H1 (cell line): ENCODE measurements around the gene WDR27. TPM values are rescaled to one million over a fixed set of nuclear protein-coding genes. Genes with fewer than 3 reads are reported as not detected.
"Not testable (repeated sequence)": the region's sequence is repeated elsewhere in the genome, so short reads cannot be mapped to it uniquely, and the experiment has no call there.

Experiments
- CTCF ChIA-PET: fragments of 300-600 bp; sonication (Branson Sonifier 250); formaldehyde crosslinking; loops from one replicate; lab custom pipeline; 2021; ENCODE audit not compliant: partially characterized antibody; lab: Charles Lee
- POLR2A ChIA-PET: fragments of 300-600 bp; sonication (Branson Sonifier 250); formaldehyde crosslinking; loops from one replicate; lab custom pipeline; 2021; ENCODE audit warnings: inconsistent platforms; ENCODE audit not compliant: partially characterized antibody; lab: Charles Lee
- DNase-seq, 2 experiments: peaks; one replicate each; pipeline versions ENCODE4 v3.0.0 to v3.0.0-alpha.2; 2010 to 2022; ENCODE audit warnings: low spot score in 2 of 2, low read depth in 1 of 2, mixed read lengths in 1 of 2
- FAIRE-seq: peaks from 2 replicates; lab custom pipeline; 2011; peaks lifted over from hg19 to GRCh38; lab: Jason Lieb, UNC
- H2AFZ ChIP-seq: 2 replicates; pipeline ENCODE4 v1.8.1; 2012; ENCODE audit warnings: low read length, inconsistent platforms
- H2AK5ac ChIP-seq: 2 replicates; pipeline ENCODE4 v1.6.1; 2013; ENCODE audit warnings: low read depth, low read length
- H2BK120ac ChIP-seq: replicated peaks from 2 replicates; pipeline ENCODE3; 2013; ENCODE audit warnings: low read depth, low read length, inconsistent platforms
- H2BK12ac ChIP-seq: 2 replicates; pipeline ENCODE4 v1.6.1; 2013; ENCODE audit warnings: low read depth, low read length
- H2BK15ac ChIP-seq: 2 replicates; pipeline ENCODE4 v1.6.1; 2013; ENCODE audit warnings: low read length
- H2BK20ac ChIP-seq: 2 replicates; pipeline ENCODE4 v1.6.1; 2013; ENCODE audit warnings: low read length
- H2BK5ac ChIP-seq: 2 replicates; pipeline ENCODE4 v1.6.1; 2013; ENCODE audit warnings: low read depth, low read length
- H3K14ac ChIP-seq: 2 replicates; pipeline ENCODE4 v1.6.1; 2013; ENCODE audit warnings: inconsistent platforms; ENCODE audit not compliant: insufficient read length
- H3K18ac ChIP-seq: 2 replicates; pipeline ENCODE4 v1.6.1; 2013; ENCODE audit warnings: low read length; ENCODE audit errors: extremely low read depth
- H3K23ac ChIP-seq: 2 replicates; pipeline ENCODE4 v1.6.1; 2013; ENCODE audit warnings: inconsistent platforms; ENCODE audit not compliant: insufficient read length
- H3K23me2 ChIP-seq: 2 replicates; pipeline ENCODE4 v1.6.1; 2013; ENCODE audit warnings: low read depth, low read length
- H3K27ac ChIP-seq: 2 replicates; pipeline ENCODE4 v1.6.1; 2011; ENCODE audit warnings: low read depth, low read length, inconsistent platforms
- H3K27me3 ChIP-seq, 4 experiments: replicated peaks in 1 of 4; 1 replicate in 1 of 4; 2 replicates in 3 of 4; pipeline versions ENCODE4 v1.6.1 to v1.8.1; 2011 to 2013; ENCODE audit warnings: low read length in 3 of 4, mild to moderate bottlenecking in 3 of 4, inconsistent platforms in 2 of 4, mixed read lengths in 2 of 4, moderate library complexity in 1 of 4; ENCODE audit not compliant: control insufficient read depth in 3 of 4, insufficient read depth in 3 of 4; ENCODE audit errors: extremely low read depth in 1 of 4
- H3K36me3 ChIP-seq, 4 experiments: 2 replicates each; pipeline versions ENCODE4 v1.6.1 to v1.8.1; 2011 to 2013; ENCODE audit warnings: mild to moderate bottlenecking in 4 of 4, low read length in 3 of 4, moderate library complexity in 2 of 4, control low read depth in 1 of 4, inconsistent platforms in 1 of 4; ENCODE audit not compliant: insufficient read depth in 4 of 4, control insufficient read depth in 2 of 4
- H3K4ac ChIP-seq: replicated peaks from 2 replicates; pipeline ENCODE3; 2013; ENCODE audit warnings: low read length, low read depth, mixed read lengths, inconsistent platforms; ENCODE audit not compliant: insufficient read length
- H3K4me1 ChIP-seq, 4 experiments: replicated peaks in 1 of 4; 1 replicate in 1 of 4; 2 replicates in 3 of 4; pipeline versions ENCODE4 v1.6.1 to v1.8.1; 2011 to 2013; ENCODE audit warnings: low read length in 3 of 4, inconsistent platforms in 2 of 4, mixed read lengths in 1 of 4; ENCODE audit not compliant: insufficient read depth in 4 of 4, control insufficient read depth in 3 of 4
- H3K4me2 ChIP-seq, 2 experiments: 2 replicates each; pipeline versions ENCODE4 v1.6.1 to v1.8.1; 2011 to 2013; ENCODE audit warnings: low read depth in 2 of 2, low read length in 2 of 2, control low read depth in 1 of 2, inconsistent platforms in 1 of 2, mild to moderate bottlenecking in 1 of 2; ENCODE audit not compliant: insufficient read depth in 1 of 2
- H3K4me3 ChIP-seq, 4 experiments: fragments of 200-600, 300-600 bp in 1 of 4; sonication (generic), shearing (Covaris generic), sonication (Bioruptor Twin) in 1 of 4; 2 replicates each; pipeline versions ENCODE4 v1.5.1 to v1.8.1; 2011 to 2016; ENCODE audit warnings: low read length in 4 of 4, low read depth in 3 of 4, control low read depth in 2 of 4, inconsistent platforms in 2 of 4, mild to moderate bottlenecking in 2 of 4, mixed read lengths in 1 of 4, moderate library complexity in 1 of 4; ENCODE audit not compliant: insufficient read depth in 2 of 4; ENCODE audit errors: extremely low read depth in 1 of 4
- H3K56ac ChIP-seq: replicated peaks from 2 replicates; pipeline ENCODE3; 2013; ENCODE audit warnings: low read depth, mild to moderate bottlenecking, mixed read lengths, low read length, inconsistent platforms; ENCODE audit not compliant: insufficient read length
- H3K79me1 ChIP-seq: 2 replicates; pipeline ENCODE4 v1.6.1; 2013; ENCODE audit warnings: low read depth, low read length, control low read depth
- H3K79me2 ChIP-seq, 2 experiments: 2 replicates each; pipeline versions ENCODE4 v1.6.1 to v1.8.1; 2012 to 2013; ENCODE audit warnings: low read length in 2 of 2, mild to moderate bottlenecking in 2 of 2, inconsistent platforms in 1 of 2; ENCODE audit not compliant: insufficient read depth in 2 of 2, control insufficient read depth in 1 of 2
- H3K9ac ChIP-seq, 4 experiments: replicated peaks in 1 of 4; 1 replicate in 1 of 4; 2 replicates in 3 of 4; pipeline versions ENCODE4 v1.6.1 to v1.8.1; 2011 to 2013; ENCODE audit warnings: low read depth in 3 of 4, low read length in 3 of 4, control low read depth in 2 of 4, mild to moderate bottlenecking in 2 of 4, moderate library complexity in 2 of 4, inconsistent platforms in 1 of 4; ENCODE audit errors: extremely low read depth in 1 of 4
- H3K9me3 ChIP-seq, 2 experiments: 2 replicates each; pipeline versions ENCODE4 v1.6.1 to v1.8.1; 2012 to 2013; ENCODE audit warnings: mild to moderate bottlenecking in 2 of 2, moderate library complexity in 2 of 2, control low read depth in 1 of 2, inconsistent platforms in 1 of 2, low read depth in 1 of 2, low read length in 1 of 2, mixed read lengths in 1 of 2; ENCODE audit not compliant: insufficient read depth in 2 of 2
- H4K20me1 ChIP-seq, 2 experiments: replicated peaks in 1 of 2; 2 replicates each; pipeline versions ENCODE3 to v1.8.1; 2011 to 2013; ENCODE audit warnings: inconsistent platforms in 2 of 2, low read length in 2 of 2, mild to moderate bottlenecking in 1 of 2; ENCODE audit not compliant: insufficient read depth in 2 of 2, control insufficient read depth in 1 of 2
- H4K5ac ChIP-seq: 2 replicates; pipeline ENCODE4 v1.6.1; 2013; ENCODE audit warnings: low read length, low read depth, mixed read lengths, inconsistent platforms; ENCODE audit not compliant: insufficient read length
- H4K8ac ChIP-seq: 2 replicates; pipeline ENCODE4 v1.8.0; 2013; ENCODE audit warnings: mild to moderate bottlenecking, moderate library complexity, low read length, inconsistent platforms; ENCODE audit not compliant: insufficient read depth; ENCODE audit errors: extremely low read depth
- H4K91ac ChIP-seq: replicated peaks from 2 replicates; pipeline ENCODE3; 2013; ENCODE audit warnings: low read length, mixed read lengths, inconsistent platforms; ENCODE audit not compliant: insufficient read length
- HDAC6 ChIP-seq: IDR thresholded peaks from one replicate; pipeline ENCODE4 v1.7.1; 2012; ENCODE audit warnings: low read depth, mild to moderate bottlenecking, inconsistent platforms, low read length, moderate library complexity
- NANOG ChIP-seq: IDR thresholded peaks from 2 replicates; pipeline ENCODE4 v1.6.1; 2011; ENCODE audit warnings: low read length, low read depth, mild to moderate bottlenecking, inconsistent platforms; ENCODE audit not compliant: insufficient read depth, poor library complexity, severe bottlenecking
- NRF1 ChIP-seq: IDR thresholded peaks from 2 replicates; pipeline ENCODE4 v1.6.1; 2011; ENCODE audit warnings: mild to moderate bottlenecking, low read depth, low read length, improper control_type of control experiment
- SUZ12 ChIP-seq: fragments of 200-600 bp; sonication (generic); IDR thresholded peaks from 2 replicates; pipeline ENCODE4 v1.6.1; 2012; ENCODE audit warnings: mild to moderate bottlenecking, inconsistent platforms, low read length, moderate library complexity, mixed read lengths
- WGBS, 2 experiments: shearing (Covaris generic) in 1 of 2; methylation state at CpG; one replicate each; pipeline versions ENCODE4 v1.1.6 to v1.1.7; 2013 to 2015; ENCODE audit warnings: low lambda C conversion rate in 2 of 2, mixed read lengths in 2 of 2, inconsistent platforms in 1 of 2, low coverage in 1 of 2, missing lambda C conversion rate in 1 of 2; ENCODE audit not compliant: insufficient replicate concordance in 2 of 2, insufficient coverage in 1 of 2, insufficient read length in 1 of 2; ENCODE audit errors: extremely low coverage in 1 of 2, missing lambda C conversion rate in 1 of 2; 5-methylcytosine and 5-hydroxymethylcytosine counted together
- polyA plus RNA-seq, 7 experiments: library from polyadenylated mRNA; depleted of rRNA in 3 of 7; stranded (reverse) in 5 of 7; unstranded in 2 of 7; fragments of >200 nt in 5 of 7; fragments of 200-250 nt in 2 of 7; gene quantifications; 1 replicate in 5 of 7; 2 replicates in 1 of 7; 4 replicates in 1 of 7; pipeline versions ENCODE4 v1.2.1 to v1.2.3, GENCODE V29; 2011 to 2013; ENCODE audit warnings: missing spikeins in 2 of 7, mixed read lengths in 2 of 7
- total RNA-seq: library from RNA; stranded (reverse); fragmentation: NEBNext Ultra II Directional; extraction: Animal tissue kit (Norgen Biotek cat#: 25700); gene quantifications from 2 replicates; pipeline ENCODE4 v1.2.1, GENCODE V29; 2021

The WDR27 gene
- total and polyA plus RNA-seq, 2 of the 8 experiments (the other 6 are each of a cell fraction or from before 2014, with no cell fraction given), result 53.6 to 68.6 TPM

GRCh38 chr6:169604076-169604475 is 97.8 kb downstream of the WDR27 start (continued):
- TF ChIP-seq HDAC6 (no peak), SUZ12 (no peak), NANOG (no peak), NRF1 (no peak)

GRCh38 chr6:169601129-169601528 is 100.7 kb downstream of the WDR27 start:
- H3K79me2 ChIP-seq, H2BK20ac ChIP-seq, H4K20me1 ChIP-seq, FAIRE-seq, H3K4me1 ChIP-seq, H4K8ac ChIP-seq, H3K27ac ChIP-seq, H3K4me3 ChIP-seq, H3K23ac ChIP-seq, H3K23me2 ChIP-seq, POLR2A ChIA-PET, H2BK5ac ChIP-seq, H3K18ac ChIP-seq, H2AFZ ChIP-seq, H3K9ac ChIP-seq, H3K56ac ChIP-seq, H3K79me1 ChIP-seq, H2BK12ac ChIP-seq, CTCF ChIA-PET, H2AK5ac ChIP-seq, H3K4ac ChIP-seq, H2BK15ac ChIP-seq, H3K9me3 ChIP-seq, H2BK120ac ChIP-seq, DNase-seq, H3K36me3 ChIP-seq, H4K91ac ChIP-seq, H3K14ac ChIP-seq, H3K4me2 ChIP-seq, H3K27me3 ChIP-seq, H4K5ac ChIP-seq: not testable (repeated sequence)
- 90% methylated on average over 1 of the region's 1 CpG; no CpG with 5 or more reads in 1 of the 2 experiments for WGBS, 2 experiments
